ENCODE results near the gene HOXC13.

Gene HOXC13

GRCh38 chr12:53969588-53970259 is 31.1 kb downstream of the HOXC13 start:
- Histone ChIP-seq H3K9ac (ENCODE audit: low read depth, low read length) (no peak overlapping the region), H3K9me3 (ENCODE audit: insufficient read depth, low read length, severe bottlenecking) (no peaks in the 10 kb centered on the region), H3K79me2 (ENCODE audit: insufficient read depth, low read length) (no peaks in the 10 kb centered on the region), H3K27ac (ENCODE audit: low read length) (no peak overlapping the region), H3K27me3 (ENCODE audit: insufficient read depth, low read length, poor library complexity) (peaks cover 62% of the 10 kb centered on the region), H4K20me1 (ENCODE audit: insufficient read depth, low read length) (no peaks in the 10 kb centered on the region), H3K4me2 (ENCODE audit: insufficient read depth, low read length) (no peak overlapping the region), H3K4me3 (ENCODE audit: low read depth in 1 of 2, low read length in 2 of 2) (no peak overlapping the region), H3K36me3 (ENCODE audit: insufficient read depth, low read length) (no peaks in the 10 kb centered on the region), H2AFZ (ENCODE audit: low read depth, low read length) (no peak overlapping the region), H3K4me1 (ENCODE audit: insufficient read depth, low read length) (no peaks in the 10 kb centered on the region)
- TF ChIP-seq EZH2 (IDR thresholded peaks at IDR 0.05; ENCODE audit: borderline replicate concordance, low read depth, low read length, severe bottlenecking) (peak; percentile 40), CTCF (IDR thresholded peaks at IDR 0.05; ENCODE audit: borderline replicate concordance, extremely low read depth, low read length, poor library complexity, severe bottlenecking) (no peak)
- DNase-seq (no peak), ATAC-seq (ENCODE audit: insufficient read depth, low read depth) (no peak)

DNA sequence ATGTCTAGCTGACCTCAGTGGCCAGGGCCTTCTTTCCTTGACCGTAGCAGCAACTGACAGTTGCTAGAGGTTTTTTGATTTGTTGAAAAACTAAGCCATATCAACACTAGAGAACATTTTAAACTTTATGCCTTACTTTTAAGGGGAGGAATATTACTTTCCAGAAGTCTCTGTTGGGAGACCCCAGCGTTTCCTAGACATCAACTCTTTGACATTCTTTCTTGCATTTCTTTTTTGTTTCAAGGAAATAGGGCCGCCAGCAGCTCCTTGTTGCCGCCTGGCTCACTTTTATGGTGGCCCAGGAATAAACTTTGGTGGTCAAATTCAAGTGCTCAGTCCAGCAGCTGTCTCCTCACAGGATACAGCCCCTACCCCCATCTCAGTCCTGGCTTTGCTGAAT is 31.8 kb downstream of the HOXC13 start:
- Histone ChIP-seq H3K36me3 (ENCODE audit: insufficient read depth, low read length) (no peaks in the 10 kb centered on the region), H3K4me1 (ENCODE audit: insufficient read depth, low read length) (no peaks in the 10 kb centered on the region), H3K79me2 (ENCODE audit: insufficient read depth, low read length) (no peaks in the 10 kb centered on the region), H3K9me3 (ENCODE audit: insufficient read depth, low read length, severe bottlenecking) (no peaks in the 10 kb centered on the region), H3K9ac (ENCODE audit: low read depth, low read length) (no peak overlapping the region), H3K4me3 (ENCODE audit: low read depth in 1 of 2, low read length in 2 of 2) (no peak overlapping the region), H3K27ac (ENCODE audit: low read length) (no peak overlapping the region), H2AFZ (ENCODE audit: low read depth, low read length) (no peak overlapping the region), H3K27me3 (ENCODE audit: insufficient read depth, low read length, poor library complexity) (peaks cover 56% of the 10 kb centered on the region), H4K20me1 (ENCODE audit: insufficient read depth, low read length) (no peaks in the 10 kb centered on the region), H3K4me2 (ENCODE audit: insufficient read depth, low read length) (no peak overlapping the region)
- no peak for TF ChIP-seq EZH2 (IDR thresholded peaks at IDR 0.05; ENCODE audit: borderline replicate concordance, low read depth, low read length, severe bottlenecking)
- TF ChIP-seq CTCF (IDR thresholded peaks at IDR 0.05; ENCODE audit: borderline replicate concordance, extremely low read depth, low read length, poor library complexity, severe bottlenecking), result no peak
- ATAC-seq (ENCODE audit: insufficient read depth, low read depth), result no peak
- DNase-seq, result no peak

DNA sequence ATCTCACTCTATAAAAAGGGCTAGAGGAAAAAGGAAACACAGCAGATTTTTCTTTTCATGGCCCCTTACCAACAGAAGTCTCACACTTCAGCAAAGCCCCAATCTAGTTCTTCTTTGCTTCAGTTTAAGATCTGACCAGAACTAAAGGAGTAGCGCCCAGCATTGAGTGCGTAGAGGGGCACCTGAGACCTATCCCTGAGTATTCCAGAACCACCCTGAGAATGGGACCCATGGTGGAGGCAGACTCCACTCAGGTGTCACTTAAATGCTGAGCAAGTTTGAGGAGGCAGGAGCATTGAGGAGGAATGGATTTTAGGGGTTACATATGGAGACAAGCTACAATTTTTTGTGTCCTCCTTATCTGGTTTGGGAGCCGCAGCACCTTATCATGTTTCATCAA is 32.5 kb downstream of the HOXC13 start:
- peaks cover 50% of the 10 kb centered on the region for H3K27me3 ChIP-seq (ENCODE audit: insufficient read depth, low read length, poor library complexity)
- no peak for DNase-seq
- H3K36me3 ChIP-seq (ENCODE audit: insufficient read depth, low read length), result no peaks in the 10 kb centered on the region

More for the DNA sequence above, 32.5 kb downstream of the HOXC13 start:
- Histone ChIP-seq H3K27ac (ENCODE audit: low read length) (no peak overlapping the region), H4K20me1 (ENCODE audit: insufficient read depth, low read length) (no peaks in the 10 kb centered on the region), H3K4me1 (ENCODE audit: insufficient read depth, low read length) (no peaks in the 10 kb centered on the region), H3K9ac (ENCODE audit: low read depth, low read length) (no peak overlapping the region), H3K4me2 (ENCODE audit: insufficient read depth, low read length) (no peak overlapping the region), H3K9me3 (ENCODE audit: insufficient read depth, low read length, severe bottlenecking) (no peaks in the 10 kb centered on the region), H3K4me3 (ENCODE audit: low read depth in 1 of 2, low read length in 2 of 2) (no peak overlapping the region), H3K79me2 (ENCODE audit: insufficient read depth, low read length) (no peaks in the 10 kb centered on the region), H2AFZ (ENCODE audit: low read depth, low read length) (no peak overlapping the region)
- no peak for ATAC-seq (ENCODE audit: insufficient read depth, low read depth)
- TF ChIP-seq CTCF (IDR thresholded peaks at IDR 0.05; ENCODE audit: borderline replicate concordance, extremely low read depth, low read length, poor library complexity, severe bottlenecking) (no peak), EZH2 (IDR thresholded peaks at IDR 0.05; ENCODE audit: borderline replicate concordance, low read depth, low read length, severe bottlenecking) (no peak)
